SU-DHL-6 (cell line): ENCODE data around the gene INIP.

Source experiments
- CTCF ChIP-seq: fragments of 200-600 bp; sonication (generic); IDR thresholded peaks from one replicate; pipeline ENCODE4 v1.5.1; 2017; ENCODE audit warnings: antibody characterized with exemption, mild to moderate bottlenecking, low read length, moderate library complexity; ENCODE audit not compliant: insufficient read depth, poor library complexity, severe bottlenecking
- EZH2phosphoT487 ChIP-seq: fragments of 200-600 bp; sonication (generic), shearing (Covaris generic); conservative IDR thresholded peaks from 2 replicates; pipeline ENCODE4 v1.6.1; 2018; ENCODE audit warnings: mild to moderate bottlenecking, antibody characterized with exemption, low read length, moderate library complexity, mixed read lengths

DNA sequence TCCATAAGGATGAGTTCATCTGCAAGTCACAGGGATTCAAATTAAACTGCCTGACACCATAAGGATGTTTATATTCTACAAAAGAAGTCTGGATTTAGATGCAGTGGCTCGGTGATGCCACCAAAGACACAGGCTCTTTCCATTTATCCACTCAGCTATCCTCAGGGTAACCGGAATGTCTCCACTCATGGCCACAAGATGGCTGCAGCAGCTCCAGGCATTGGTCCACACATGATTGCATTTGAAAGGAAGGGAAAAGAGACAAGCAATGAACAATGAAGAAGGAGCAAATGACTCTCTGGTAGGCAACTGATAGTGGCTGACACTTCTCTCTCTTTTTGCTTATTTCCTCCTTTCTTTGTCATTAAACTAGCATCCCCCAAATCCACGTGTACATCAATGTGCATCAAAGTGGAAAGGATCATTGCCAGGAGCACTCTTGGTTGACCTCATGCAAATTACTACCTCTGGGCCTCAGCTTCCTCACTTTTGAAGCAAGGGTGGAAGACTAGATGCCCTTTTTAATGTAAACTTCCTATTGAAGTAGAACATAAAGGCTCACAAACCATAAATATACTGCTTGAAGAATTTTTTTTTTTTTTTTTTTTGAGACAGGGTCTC lies 25.4 kb upstream of the INIP start:
- TF ChIP-seq CTCF = no peak
- TF ChIP-seq EZH2phosphoT487 = no peak
